CD4-positive, alpha-beta memory T cell (primary cell): ENCODE measurements around the gene LGI2. TPM values are rescaled to one million over a fixed set of nuclear protein-coding genes. Genes with fewer than 3 reads are reported as not detected.
A peak's percentile ranks its signal among the peaks of the same experiment; 100 is the strongest.

Experiments
- CTCF ChIA-PET: fragments of 350-600 bp; sonication (Branson Sonifier 250); formaldehyde crosslinking; loops from one replicate; lab custom pipeline; 2021; ENCODE audit warnings: inconsistent platforms; ENCODE audit not compliant: partially characterized antibody; lab: Charles Lee
- POLR2A ChIA-PET: fragments of 350-600 bp; sonication (Branson Sonifier 250); formaldehyde crosslinking; loops from one replicate; lab custom pipeline; 2021; ENCODE audit not compliant: partially characterized antibody; lab: Charles Lee
- DNase-seq, 5 donors: peaks; one replicate each; pipeline versions ENCODE4 v3.0.0 to v3.0.0-alpha.2; 2020 to 2022; ENCODE audit warnings: mixed read lengths in 1 of 5
- H3K27ac ChIP-seq: one replicate; pipeline ENCODE4 v1.7.0; 2013; ENCODE audit warnings: low read depth, low read length
- H3K27me3 ChIP-seq: 2 replicates; pipeline ENCODE4 v1.7.0; 2013; ENCODE audit warnings: mild to moderate bottlenecking, low read length, moderate library complexity; ENCODE audit not compliant: insufficient read depth
- H3K36me3 ChIP-seq: 2 replicates; pipeline ENCODE4 v1.7.0; 2013; ENCODE audit warnings: mild to moderate bottlenecking, low read length, moderate library complexity; ENCODE audit not compliant: insufficient read depth
- H3K4me1 ChIP-seq: 2 replicates; pipeline ENCODE4 v1.7.0; 2013; ENCODE audit warnings: mild to moderate bottlenecking, low read length, moderate library complexity; ENCODE audit not compliant: insufficient read depth
- H3K4me3 ChIP-seq, 2 donors: one replicate each; pipeline ENCODE4 v1.7.0; 2013; ENCODE audit warnings: low read length in 2 of 2, mild to moderate bottlenecking in 1 of 2
- H3K9me3 ChIP-seq, 2 donors: one replicate each; pipeline ENCODE4 v1.7.0; 2013; ENCODE audit warnings: low read length in 2 of 2, control low read depth in 1 of 2; ENCODE audit not compliant: control insufficient read depth in 1 of 2
- H3K27ac Mint-ChIP-seq, 7 donors: one replicate each; pipeline ENCODE4 v1.8.0; 2020 to 2021; ENCODE audit warnings: mixed read lengths in 7 of 7, mild to moderate bottlenecking in 6 of 7, inconsistent platforms in 3 of 7, moderate library complexity in 3 of 7
- H3K27me3 Mint-ChIP-seq, 2 donors: one replicate each; pipeline ENCODE4 v1.8.0; 2020 to 2021; ENCODE audit warnings: mixed read lengths in 2 of 2
- H3K36me3 Mint-ChIP-seq, 2 donors: one replicate each; pipeline ENCODE4 v1.8.0; 2020 to 2021; ENCODE audit warnings: mixed read lengths in 2 of 2, inconsistent platforms in 1 of 2, mild to moderate bottlenecking in 1 of 2
- H3K4me1 Mint-ChIP-seq, 4 donors: one replicate each; pipeline ENCODE4 v1.8.0; 2020 to 2021; ENCODE audit warnings: mixed read lengths in 4 of 4, mild to moderate bottlenecking in 1 of 4
- H3K4me3 Mint-ChIP-seq, 8 donors: one replicate each; pipeline ENCODE4 v1.8.0; 2020 to 2021; ENCODE audit warnings: mixed read lengths in 8 of 8, mild to moderate bottlenecking in 7 of 8, moderate library complexity in 6 of 8, inconsistent platforms in 3 of 8
- H3K9me3 Mint-ChIP-seq, 8 donors: one replicate each; pipeline ENCODE4 v1.8.0; 2020 to 2021; ENCODE audit warnings: mixed read lengths in 8 of 8, mild to moderate bottlenecking in 5 of 8, inconsistent platforms in 3 of 8, moderate library complexity in 1 of 8
- intact Hi-C: fragments of 100-400 bp; cut with micrococcal nuclease; formaldehyde crosslinking; loops from one replicate; pipeline ENCODE4 v1.15.1; 2023
- polyA plus RNA-seq, 2 donors: library from polyadenylated mRNA; unstranded; fragments of 300-500 nt; fragmentation: Illumina TruSeq; gene quantifications; one replicate each; pipeline ENCODE4 v1.2.3, GENCODE V29; 2021
- total RNA-seq, 2 experiments: library from RNA; stranded (reverse); gene quantifications; one replicate each; pipeline ENCODE4 v1.2.3, GENCODE V29; 2021

Gene LGI2
- total and polyA plus RNA-seq, 4 experiments from 2014 or later: not detected

GRCh38 chr4:25050370-25051078, 19.8 kb upstream of the LGI2 start:
- CTCF ChIA-PET: no interaction called here
- Histone ChIP-seq H3K27me3 (peaks cover 5% of the 10 kb centered on the region), H3K9me3 (no peaks in the 10 kb centered on the region), H3K4me1 (no peaks in the 10 kb centered on the region), H3K36me3 (no peaks in the 10 kb centered on the region), H3K4me3 (no peak overlapping the region), H3K27ac (no peak overlapping the region)
- Mint-ChIP-seq H3K9me3 (peaks cover 0 to 1% (median 0%) of the 10 kb centered on the region in 8 donors), H3K4me3 (no peak overlapping the region), H3K27me3 (peaks cover 3 to 18% of the 10 kb centered on the region in 2 donors), H3K27ac (no peak overlapping the region), H3K4me1 (no peaks in the 10 kb centered on the region), H3K36me3 (no peaks in the 10 kb centered on the region)
- no peak for DNase-seq
- POLR2A ChIA-PET: no interaction called here
- intact Hi-C loops: no loop called here

GRCh38 chr4:25043548-25043947, 12.8 kb upstream of the LGI2 start:
- no peak overlapping the region for H3K27ac Mint-ChIP-seq
- POLR2A ChIA-PET: no interaction called here
- H3K4me1 ChIP-seq: no peaks in the 10 kb centered on the region
- intact Hi-C loops: no loop called here
- H3K27me3 Mint-ChIP-seq: peaks cover 9 to 15% of the 10 kb centered on the region in 2 donors
- no peak for DNase-seq
- no peak overlapping the region for H3K27ac ChIP-seq
- no peak overlapping the region for H3K4me3 Mint-ChIP-seq
- H3K4me1 Mint-ChIP-seq: no peaks in the 10 kb centered on the region
- no peaks in the 10 kb centered on the region for H3K36me3 Mint-ChIP-seq
- H3K27me3 ChIP-seq: no peaks in the 10 kb centered on the region
- CTCF ChIA-PET: no interaction called here
- H3K9me3 ChIP-seq: no peaks in the 10 kb centered on the region
- no peak overlapping the region for H3K4me3 ChIP-seq
- H3K36me3 ChIP-seq: no peaks in the 10 kb centered on the region
- H3K9me3 Mint-ChIP-seq: no peaks in the 10 kb centered on the region

GRCh38 chr4:25033526-25033925, 2.8 kb upstream of the LGI2 start:
- ChIA-PET POLR2A (no interaction called here), CTCF (no interaction called here)
- Mint-ChIP-seq H3K27ac (no peak overlapping the region), H3K27me3 (peaks cover 33 to 44% of the 10 kb centered on the region in 2 donors), H3K4me3 (no peak overlapping the region), H3K9me3 (peaks cover 0 to 23% (median 5%) of the 10 kb centered on the region in 8 donors), H3K4me1 (peaks cover 2 to 6% (median 4%) of the 10 kb centered on the region in 4 donors), H3K36me3 (no peaks in the 10 kb centered on the region)
- Histone ChIP-seq H3K27ac (no peak overlapping the region), H3K9me3 (no peaks in the 10 kb centered on the region), H3K4me3 (no peak overlapping the region), H3K27me3 (peaks cover 20% of the 10 kb centered on the region), H3K4me1 (no peaks in the 10 kb centered on the region), H3K36me3 (no peaks in the 10 kb centered on the region)
- intact Hi-C loops: no loop called here
- DNase-seq: no peak

GRCh38 chr4:25032126-25032525, 1.4 kb upstream of the LGI2 start:
- CTCF ChIA-PET: no interaction called here
- Histone ChIP-seq H3K27me3 (peaks cover 25% of the 10 kb centered on the region), H3K27ac (no peak overlapping the region), H3K4me3 (no peak overlapping the region), H3K36me3 (no peaks in the 10 kb centered on the region), H3K9me3 (no peaks in the 10 kb centered on the region), H3K4me1 (no peaks in the 10 kb centered on the region)
- intact Hi-C loops: no loop called here
- Mint-ChIP-seq H3K36me3 (no peaks in the 10 kb centered on the region), H3K4me1 (peaks cover 2 to 6% (median 5%) of the 10 kb centered on the region in 4 donors), H3K4me3 (no peak overlapping the region), H3K27ac (no peak overlapping the region), H3K27me3 (peaks cover 41 to 53% of the 10 kb centered on the region in 2 donors), H3K9me3 (peaks cover 0 to 23% (median 5%) of the 10 kb centered on the region in 8 donors)
- DNase-seq: no peak
- POLR2A ChIA-PET: no interaction called here

GRCh38 chr4:25031077-25031621, 403 bp upstream of the LGI2 start:
- Mint-ChIP-seq H3K36me3 (no peaks in the 10 kb centered on the region), H3K4me1 (peaks cover 2 to 6% (median 5%) of the 10 kb centered on the region in 4 donors), H3K4me3 (peak overlapping the region in 2 of 8 donors; percentile 17 to 43), H3K27ac (no peak overlapping the region), H3K9me3 (peaks cover 0 to 20% (median 5%) of the 10 kb centered on the region in 8 donors), H3K27me3 (peaks cover 49 to 55% of the 10 kb centered on the region in 2 donors)
- H3K4me3 ChIP-seq: no peak overlapping the region
- no peaks in the 10 kb centered on the region for H3K9me3 ChIP-seq
- intact Hi-C loops: no loop called here
- peaks cover 25% of the 10 kb centered on the region for H3K27me3 ChIP-seq
- CTCF ChIA-PET: no interaction called here
- POLR2A ChIA-PET: no interaction called here
- no peaks in the 10 kb centered on the region for H3K36me3 ChIP-seq
- no peak for DNase-seq
- no peak overlapping the region for H3K27ac ChIP-seq
- no peaks in the 10 kb centered on the region for H3K4me1 ChIP-seq

GRCh38 chr4:25029479-25030276, 1.1 kb downstream of the LGI2 start:
- peaks cover 51 to 55% of the 10 kb centered on the region in 2 donors for H3K27me3 Mint-ChIP-seq
- H3K27ac Mint-ChIP-seq: no peak overlapping the region
- peaks cover 25% of the 10 kb centered on the region for H3K27me3 ChIP-seq
- CTCF ChIA-PET: no interaction called here
- no peak overlapping the region for H3K27ac ChIP-seq
- H3K9me3 Mint-ChIP-seq: peaks cover 0 to 9% (median 3%) of the 10 kb centered on the region in 8 donors
- DNase-seq: no peak
- no peaks in the 10 kb centered on the region for H3K36me3 ChIP-seq
- no peak overlapping the region for H3K4me3 ChIP-seq
- H3K4me1 Mint-ChIP-seq: peaks cover 2 to 6% (median 5%) of the 10 kb centered on the region in 4 donors
- intact Hi-C loops: no loop called here
- H3K9me3 ChIP-seq: no peaks in the 10 kb centered on the region
- POLR2A ChIA-PET: no interaction called here
- H3K36me3 Mint-ChIP-seq: no peaks in the 10 kb centered on the region
- peak overlapping the region in 5 of 8 donors; percentile 8 to 53 (median 40) for H3K4me3 Mint-ChIP-seq
- no peaks in the 10 kb centered on the region for H3K4me1 ChIP-seq

- Histone ChIP-seq H3K9me3 (no peaks in the 10 kb centered on the region), H3K4me1 (no peaks in the 10 kb centered on the region), H3K27ac (no peak overlapping the region), H3K27me3 (peaks cover 25% of the 10 kb centered on the region), H3K36me3 (no peaks in the 10 kb centered on the region), H3K4me3 (no peak overlapping the region)
- peak overlapping the region in 1 of 8 donors; percentile 20 for H3K4me3 Mint-ChIP-seq
- CTCF ChIA-PET: no interaction called here
- no peak for DNase-seq
- POLR2A ChIA-PET: no interaction called here
- peaks cover 51% of the 10 kb centered on the region in 2 donors for H3K27me3 Mint-ChIP-seq
- H3K9me3 Mint-ChIP-seq: peaks cover 0 to 1% (median under 1%) of the 10 kb centered on the region in 8 donors
- intact Hi-C loops: no loop called here
- no peaks in the 10 kb centered on the region for H3K36me3 Mint-ChIP-seq
- H3K4me1 Mint-ChIP-seq: peaks cover 2 to 6% (median 5%) of the 10 kb centered on the region in 4 donors
- H3K27ac Mint-ChIP-seq: no peak overlapping the region
These were observed 1.9 kb downstream of the LGI2 start for GRCh38 chr4:25028851-25029250.
